Measurements from ENCODE around the gene ETV5. TPM values are rescaled to one million over a fixed set of nuclear protein-coding genes. Genes with fewer than 3 reads are reported as not detected.

ETV5 gene
- total and polyA plus RNA-seq, 2 of the 4 experiments (the other 2 are of a cell fraction): 15.7 to 20.1 TPM

DNA sequence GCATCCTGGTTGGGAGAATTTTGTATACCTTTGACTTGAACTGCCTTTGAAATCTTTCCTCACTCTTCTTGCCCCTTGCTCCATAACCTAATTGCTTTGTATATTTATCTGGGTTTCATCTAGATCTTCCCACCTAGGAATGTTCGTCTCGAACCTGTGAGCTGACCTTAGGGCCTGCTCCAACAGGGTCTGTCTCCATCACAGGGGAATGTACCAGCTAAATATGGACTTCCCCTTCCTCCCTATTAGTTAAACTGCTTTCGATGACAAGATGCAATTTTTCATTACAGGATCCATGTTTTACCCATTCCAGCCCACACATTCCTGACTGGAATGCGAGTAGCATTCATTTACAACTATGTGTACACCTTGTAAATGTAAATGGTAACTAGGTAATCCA lies 10.6 kb upstream of the ETV5 start:
- CTCF ChIA-PET: no interaction called here
- Histone ChIP-seq H2BK5ac (ENCODE audit: low read depth, low read length, poor library complexity, severe bottlenecking) (no peak overlapping the region), H3K4me3 (ENCODE audit: insufficient read depth, low read depth, low read length) (no peak overlapping the region), H3K9me1 (ENCODE audit: insufficient read depth, low read length) (no peaks in the 10 kb centered on the region), H3K27me3 (ENCODE audit: control insufficient read depth, insufficient read depth, low read length) (peaks cover 52% of the 10 kb centered on the region), H4K91ac (ENCODE audit: insufficient read depth, low read depth, low read length) (no peak overlapping the region), H3K27ac (ENCODE audit: insufficient read depth, low read length) (no peak overlapping the region), H3K79me1 (ENCODE audit: low read depth in 1 of 2, low read length in 2 of 2) (no peaks in the 10 kb centered on the region), H3K23ac (ENCODE audit: low read depth, low read length) (no peak overlapping the region), H4K5ac (ENCODE audit: low read depth, low read length) (no peak overlapping the region), H3K4me2 (ENCODE audit: low read depth, low read length) (no peak overlapping the region), H2AK9ac (replicated peaks; ENCODE audit: low read depth, low read length, poor library complexity) (no peak overlapping the region), H3K9ac (ENCODE audit: low read depth, low read length) (no peak overlapping the region), H2BK15ac (ENCODE audit: low read depth, low read length) (no peak overlapping the region), H4K20me1 (ENCODE audit: insufficient read depth, low read length) (no peaks in the 10 kb centered on the region), H3K9me3 (ENCODE audit: control insufficient read depth, insufficient read depth, low read length) (no peaks in the 10 kb centered on the region), H3K4me1 (ENCODE audit: control insufficient read depth, insufficient read depth, low read length) (no peaks in the 10 kb centered on the region), H2BK20ac (ENCODE audit: low read depth, low read length) (no peak overlapping the region), H3K56ac (ENCODE audit: extremely low read depth, insufficient read depth, low read length) (no peak overlapping the region), H2BK120ac (ENCODE audit: low read depth, low read length) (no peak overlapping the region), H3K36me3 (ENCODE audit: control insufficient read depth, insufficient read depth, low read length) (no peaks in the 10 kb centered on the region), H3K4ac (ENCODE audit: low read depth, low read length) (no peak overlapping the region), H2AK5ac (ENCODE audit: low read depth, low read length) (no peak overlapping the region), H3K14ac (replicated peaks; ENCODE audit: low read depth, low read length) (no peak overlapping the region), H3K18ac (ENCODE audit: low read depth, low read length) (no peak overlapping the region), H4K8ac (ENCODE audit: low read depth in 2 of 2, low read length in 2 of 2) (no peak overlapping the region), H2AFZ (replicated peaks; ENCODE audit: low read length, poor library complexity) (no peak overlapping the region)
- TF ChIP-seq, protein P1, sequence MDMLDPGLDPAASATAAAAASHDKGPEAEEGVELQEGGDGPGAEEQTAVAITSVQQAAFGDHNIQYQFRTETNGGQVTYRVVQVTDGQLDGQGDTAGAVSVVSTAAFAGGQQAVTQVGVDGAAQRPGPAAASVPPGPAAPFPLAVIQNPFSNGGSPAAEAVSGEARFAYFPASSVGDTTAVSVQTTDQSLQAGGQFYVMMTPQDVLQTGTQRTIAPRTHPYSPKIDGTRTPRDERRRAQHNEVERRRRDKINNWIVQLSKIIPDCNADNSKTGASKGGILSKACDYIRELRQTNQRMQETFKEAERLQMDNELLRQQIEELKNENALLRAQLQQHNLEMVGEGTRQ (IDR thresholded peaks at IDR 0.05; ENCODE audit: low read depth, low read length): no peak
- TF ChIP-seq MAZ (IDR thresholded peaks at IDR 0.05; ENCODE audit: borderline replicate concordance, low read depth, low read length): no peak
- no peak for TF ChIP-seq RAD21 (IDR thresholded peaks at IDR 0.05; ENCODE audit: low read length)
- TF ChIP-seq SMC3 (IDR thresholded peaks at IDR 0.05; ENCODE audit: low read depth, low read length): no peak
- TF ChIP-seq CHD1 (IDR thresholded peaks at IDR 0.05; ENCODE audit: low read depth, low read length): no peak
- TF ChIP-seq POLR2A (IDR thresholded peaks at IDR 0.05; ENCODE audit: low read depth, low read length): no peak
- no peak for TF ChIP-seq FOS (IDR thresholded peaks at IDR 0.05; ENCODE audit: low read depth, low read length)
- TF ChIP-seq, protein P2, sequence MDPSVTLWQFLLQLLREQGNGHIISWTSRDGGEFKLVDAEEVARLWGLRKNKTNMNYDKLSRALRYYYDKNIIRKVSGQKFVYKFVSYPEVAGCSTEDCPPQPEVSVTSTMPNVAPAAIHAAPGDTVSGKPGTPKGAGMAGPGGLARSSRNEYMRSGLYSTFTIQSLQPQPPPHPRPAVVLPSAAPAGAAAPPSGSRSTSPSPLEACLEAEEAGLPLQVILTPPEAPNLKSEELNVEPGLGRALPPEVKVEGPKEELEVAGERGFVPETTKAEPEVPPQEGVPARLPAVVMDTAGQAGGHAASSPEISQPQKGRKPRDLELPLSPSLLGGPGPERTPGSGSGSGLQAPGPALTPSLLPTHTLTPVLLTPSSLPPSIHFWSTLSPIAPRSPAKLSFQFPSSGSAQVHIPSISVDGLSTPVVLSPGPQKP (IDR thresholded peaks at IDR 0.05; ENCODE audit: borderline replicate concordance, low read depth, low read length): no peak
- intact Hi-C loops (cut with micrococcal nuclease): no loop called here
- WGBS, 2 experiments (ENCODE audit: extremely low coverage in 2 of 2, insufficient read length in 1 of 2): no CpG with 5 or more reads among the region's 4 CpGs
- dilution Hi-C loops (cut with HindIII; ENCODE audit: low sequenced_read_pairs, unreplicated experiment): no loop called here
- ATAC-seq (ENCODE audit: low read depth): no peak
- DNase-seq: no peak
- in situ Hi-C loops (cut with MboI; ENCODE audit: low sequenced_read_pairs): no loop called here
- POLR2A ChIA-PET (ENCODE audit: unreplicated experiment): no interaction called here
- no TSS peak for BruUV-seq (replicated peaks)

Measured in IMR-90 (cell line).